SK-N-SH (cell line): ENCODE data around the gene FMNL2.

Source experiments
- CHD2 ChIP-seq: fragments of 150-350 bp; IDR thresholded peaks from 2 replicates; pipeline ENCODE4 v1.6.1; 2018; ENCODE audit warnings: low read length; ENCODE audit not compliant: partially characterized antibody
- CTCF ChIP-seq: fragments of 200-600 bp; sonication (generic); IDR thresholded peaks from 2 replicates; pipeline ENCODE4 v1.6.1; 2017; ENCODE audit warnings: antibody characterized with exemption, mild to moderate bottlenecking, moderate library complexity
- EP300 ChIP-seq, 2 experiments: IDR thresholded peaks; 2 replicates each; pipeline versions ENCODE4 v1.4.0 to v1.6.1; 2012; ENCODE audit warnings: borderline replicate concordance in 1 of 2, low read depth in 1 of 2, low read length in 1 of 2
- EZH2phosphoT487 ChIP-seq: fragments of 200-600 bp; sonication (generic); IDR thresholded peaks from 2 replicates; pipeline ENCODE4 v1.6.1; 2017; ENCODE audit warnings: low read depth, mixed run types, mild to moderate bottlenecking, antibody characterized with exemption, moderate library complexity, borderline replicate concordance
- GABPA ChIP-seq: IDR thresholded peaks from 2 replicates; pipeline ENCODE4 v1.4.0; 2012; ENCODE audit warnings: low read depth, mild to moderate bottlenecking
- JUND ChIP-seq: IDR thresholded peaks from 2 replicates; pipeline ENCODE4 v1.4.0; 2012
- POLR2AphosphoS5 ChIP-seq: IDR thresholded peaks from 2 replicates; pipeline ENCODE4 v1.6.1; 2012; ENCODE audit warnings: low read depth, low read length
- SMC3 ChIP-seq: IDR thresholded peaks from 2 replicates; pipeline ENCODE4 v1.6.1; 2012; ENCODE audit warnings: low read depth, low read length, improper control_type of control experiment
- TAF1 ChIP-seq: IDR thresholded peaks from 2 replicates; pipeline ENCODE4 v1.6.1; 2012; ENCODE audit warnings: low read depth, mild to moderate bottlenecking, low read length, moderate library complexity, borderline replicate concordance
- TCF12 ChIP-seq: IDR thresholded peaks from 2 replicates; pipeline ENCODE4 v1.4.0; 2012
- USF1 ChIP-seq: IDR thresholded peaks from 2 replicates; pipeline ENCODE4 v1.4.0; 2012; ENCODE audit warnings: low read depth, borderline replicate concordance

- TF ChIP-seq CTCF (no peak), POLR2AphosphoS5 (no peak), TAF1 (no peak), EP300 (IDR thresholded peaks at IDR 0.05; ENCODE audit: borderline replicate concordance in 1 of 2, low read depth in 1 of 2, low read length in 1 of 2) (peak in 1 of 2 experiments; percentile 16; a peak in 1 of 4 replicates), CHD2 (no peak), TCF12 (peak; percentile 64), EZH2phosphoT487 (no peak), JUND (no peak), USF1 (no peak), GABPA (no peak), SMC3 (no peak)
These were observed 48.7 kb downstream of the FMNL2 start for GRCh38 chr2:152383702-152384101.
